Measurements from ENCODE around the gene USP17L30. TPM values are rescaled to one million over a fixed set of nuclear protein-coding genes. Genes with fewer than 3 reads are reported as not detected.
"Not testable (repeated sequence)": the region's sequence is repeated elsewhere in the genome, so short reads cannot be mapped to it uniquely, and the experiment has no call there.

Gene USP17L30
- total RNA-seq (not detected), polyA plus RNA-seq (ENCODE audit: insufficient read depth, low read depth, low replicate concordance) (not detected)
- long read RNA-seq, donor 1: 0 reads
- long read RNA-seq, donor 2: 0 reads

DNA sequence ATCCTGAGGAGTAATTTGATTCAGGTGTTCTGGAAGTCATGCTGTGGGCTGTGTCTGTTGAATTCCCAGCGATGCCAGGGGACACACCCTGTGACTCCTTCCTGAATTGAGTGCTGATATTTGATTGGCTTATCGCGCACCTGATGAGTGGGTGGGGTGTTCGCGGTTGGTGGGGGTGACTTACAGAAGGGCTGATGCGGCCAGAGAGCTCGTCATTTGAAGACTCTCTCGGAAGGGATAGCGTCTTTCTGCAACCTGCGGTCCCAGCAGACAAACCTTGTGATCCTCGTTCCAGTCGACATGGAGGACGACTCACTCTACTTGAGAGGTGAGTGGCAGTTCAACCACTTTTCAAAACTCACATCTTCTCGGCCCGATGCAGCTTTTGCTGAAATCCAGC is at the start of gene USP17L30:
Gene USP17L30, plus strand, starts transcription at position 301 of the 400 bp plus-strand sequence. Its CDS starts 0 bp downstream, at position 301.
- H3K9me3 ChIP-seq; H3K4me1 ChIP-seq; H3K36me3 ChIP-seq (ENCODE audit: low read depth, missing control alignments); H3K27me3 ChIP-seq; H3K4me3 ChIP-seq; H3K27ac ChIP-seq; DNase-seq; intact Hi-C loops (cut with DNase I; ENCODE audit: low total_unique reads): not testable (repeated sequence)
- no CpG with 5 or more reads among the region's 15 CpGs for WGBS, 2 donors

GRCh38 chr4:9324191-9324590 is 38.7 kb upstream of the USP17L30 start:
- intact Hi-C loops (cut with DNase I; ENCODE audit: low total_unique reads); DNase-seq; H3K9me3 ChIP-seq; H3K27me3 ChIP-seq; H3K4me1 ChIP-seq; H3K4me3 ChIP-seq; H3K36me3 ChIP-seq (ENCODE audit: low read depth, missing control alignments); H3K27ac ChIP-seq: not testable (repeated sequence)
- 68 to 69% methylated on average over 4 to 5 of the region's 13 CpGs for WGBS, 2 donors

DNA sequence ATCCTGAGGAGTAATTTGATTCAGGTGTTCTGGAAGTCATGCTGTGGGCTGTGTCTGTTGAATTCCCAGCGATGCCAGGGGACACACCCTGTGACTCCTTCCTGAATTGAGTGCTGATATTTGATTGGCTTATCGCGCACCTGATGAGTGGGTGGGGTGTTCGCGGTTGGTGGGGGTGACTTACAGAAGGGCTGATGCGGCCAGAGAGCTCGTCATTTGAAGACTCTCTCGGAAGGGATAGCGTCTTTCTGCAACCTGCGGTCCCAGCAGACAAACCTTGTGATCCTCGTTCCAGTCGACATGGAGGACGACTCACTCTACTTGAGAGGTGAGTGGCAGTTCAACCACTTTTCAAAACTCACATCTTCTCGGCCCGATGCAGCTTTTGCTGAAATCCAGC is 38.1 kb upstream of the USP17L30 start, which contains the start of gene USP17L24:
Gene USP17L24, plus strand, starts transcription at position 301 of the 400 bp plus-strand sequence. Its CDS starts 0 bp downstream, at position 301.
- H3K9me3 ChIP-seq; H3K27me3 ChIP-seq; H3K36me3 ChIP-seq (ENCODE audit: low read depth, missing control alignments); H3K4me1 ChIP-seq; H3K4me3 ChIP-seq; DNase-seq; intact Hi-C loops (cut with DNase I; ENCODE audit: low total_unique reads); H3K27ac ChIP-seq: not testable (repeated sequence)
- WGBS, 2 donors: no CpG with 5 or more reads among the region's 15 CpGs

DNA sequence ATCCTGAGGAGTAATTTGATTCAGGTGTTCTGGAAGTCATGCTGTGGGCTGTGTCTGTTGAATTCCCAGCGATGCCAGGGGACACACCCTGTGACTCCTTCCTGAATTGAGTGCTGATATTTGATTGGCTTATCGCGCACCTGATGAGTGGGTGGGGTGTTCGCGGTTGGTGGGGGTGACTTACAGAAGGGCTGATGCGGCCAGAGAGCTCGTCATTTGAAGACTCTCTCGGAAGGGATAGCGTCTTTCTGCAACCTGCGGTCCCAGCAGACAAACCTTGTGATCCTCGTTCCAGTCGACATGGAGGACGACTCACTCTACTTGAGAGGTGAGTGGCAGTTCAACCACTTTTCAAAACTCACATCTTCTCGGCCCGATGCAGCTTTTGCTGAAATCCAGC is 33.3 kb upstream of the USP17L30 start, which contains the start of gene USP17L25:
Gene USP17L25, plus strand, starts transcription at position 301 of the 400 bp plus-strand sequence. Its CDS starts 0 bp downstream, at position 301.
- H3K9me3 ChIP-seq; DNase-seq; H3K4me3 ChIP-seq; H3K36me3 ChIP-seq (ENCODE audit: low read depth, missing control alignments); H3K27ac ChIP-seq; intact Hi-C loops (cut with DNase I; ENCODE audit: low total_unique reads); H3K27me3 ChIP-seq; H3K4me1 ChIP-seq: not testable (repeated sequence)
- WGBS, 2 donors: no CpG with 5 or more reads among the region's 15 CpGs

GRCh38 chr4:9334358-9334757 is 28.6 kb upstream of the USP17L30 start, which contains the start of gene USP17L26:
TSS of gene USP17L26 (plus strand) at chr4:9334658. CDS start at chr4:9334658, 0 bp downstream.
- H3K4me3 ChIP-seq; intact Hi-C loops (cut with DNase I; ENCODE audit: low total_unique reads); H3K27ac ChIP-seq; H3K27me3 ChIP-seq; DNase-seq; H3K4me1 ChIP-seq; H3K9me3 ChIP-seq; H3K36me3 ChIP-seq (ENCODE audit: low read depth, missing control alignments): not testable (repeated sequence)
- WGBS, 2 donors: no CpG with 5 or more reads among the region's 15 CpGs

DNA sequence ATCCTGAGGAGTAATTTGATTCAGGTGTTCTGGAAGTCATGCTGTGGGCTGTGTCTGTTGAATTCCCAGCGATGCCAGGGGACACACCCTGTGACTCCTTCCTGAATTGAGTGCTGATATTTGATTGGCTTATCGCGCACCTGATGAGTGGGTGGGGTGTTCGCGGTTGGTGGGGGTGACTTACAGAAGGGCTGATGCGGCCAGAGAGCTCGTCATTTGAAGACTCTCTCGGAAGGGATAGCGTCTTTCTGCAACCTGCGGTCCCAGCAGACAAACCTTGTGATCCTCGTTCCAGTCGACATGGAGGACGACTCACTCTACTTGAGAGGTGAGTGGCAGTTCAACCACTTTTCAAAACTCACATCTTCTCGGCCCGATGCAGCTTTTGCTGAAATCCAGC is 23.8 kb upstream of the USP17L30 start, which contains the start of gene USP17L5:
Gene USP17L5, plus strand, starts transcription at position 301 of the 400 bp plus-strand sequence. Its CDS starts 0 bp downstream, at position 301.
- no CpG with 5 or more reads among the region's 15 CpGs for WGBS, 2 donors
- H3K36me3 ChIP-seq (ENCODE audit: low read depth, missing control alignments); H3K27ac ChIP-seq; H3K9me3 ChIP-seq; H3K4me1 ChIP-seq; DNase-seq; H3K27me3 ChIP-seq; H3K4me3 ChIP-seq; intact Hi-C loops (cut with DNase I; ENCODE audit: low total_unique reads): not testable (repeated sequence)

- intact Hi-C loops (cut with DNase I; ENCODE audit: low total_unique reads); H3K36me3 ChIP-seq (ENCODE audit: low read depth, missing control alignments); H3K27ac ChIP-seq; H3K4me3 ChIP-seq; H3K27me3 ChIP-seq; H3K9me3 ChIP-seq; H3K4me1 ChIP-seq; DNase-seq: not testable (repeated sequence)
- WGBS, 2 donors: no CpG with 5 or more reads among the region's 15 CpGs
Measured at GRCh38 chr4:9343848-9344247, 19.1 kb upstream of the USP17L30 start, which contains the start of gene USP17L27. TSS of gene USP17L27 (plus strand) at chr4:9344148. CDS start at chr4:9344148, 0 bp downstream.

- H3K9me3 ChIP-seq; DNase-seq; H3K36me3 ChIP-seq (ENCODE audit: low read depth, missing control alignments); H3K4me1 ChIP-seq; intact Hi-C loops (cut with DNase I; ENCODE audit: low total_unique reads); H3K4me3 ChIP-seq; H3K27ac ChIP-seq; H3K27me3 ChIP-seq: not testable (repeated sequence)
- WGBS, 2 donors: no CpG with 5 or more reads among the region's 15 CpGs
Measured at GRCh38 chr4:9348593-9348992, 14.3 kb upstream of the USP17L30 start, which contains the start of gene USP17L28. TSS of gene USP17L28 (plus strand) at chr4:9348893. CDS start at chr4:9348893, 0 bp downstream.

DNA sequence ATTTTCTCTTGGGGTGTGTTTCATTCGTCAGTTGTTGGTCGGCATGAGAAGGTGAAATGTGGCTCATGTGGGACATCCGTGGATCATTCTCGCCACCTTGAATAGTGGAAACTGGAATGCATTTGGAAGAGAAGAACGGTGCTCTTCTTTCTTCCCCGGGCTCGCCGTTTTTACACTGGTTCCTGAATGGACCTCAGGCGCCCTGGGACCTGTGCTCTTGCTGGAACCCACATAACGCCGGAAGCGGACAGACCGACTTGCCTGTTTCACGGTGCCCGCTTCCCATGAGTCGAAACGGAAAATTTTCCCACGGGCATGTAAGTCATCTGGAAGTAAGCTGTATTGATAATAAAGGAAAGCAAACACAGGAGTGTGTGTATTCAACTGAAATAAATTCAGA is 12.1 kb upstream of the USP17L30 start:
- H3K27me3 ChIP-seq; H3K4me1 ChIP-seq; H3K27ac ChIP-seq; intact Hi-C loops (cut with DNase I; ENCODE audit: low total_unique reads); H3K36me3 ChIP-seq (ENCODE audit: low read depth, missing control alignments); DNase-seq; H3K4me3 ChIP-seq; H3K9me3 ChIP-seq: not testable (repeated sequence)
- no CpG with 5 or more reads among the region's 18 CpGs for WGBS, 2 donors

- H3K4me1 ChIP-seq; H3K36me3 ChIP-seq (ENCODE audit: low read depth, missing control alignments); H3K27me3 ChIP-seq; H3K27ac ChIP-seq; DNase-seq; intact Hi-C loops (cut with DNase I; ENCODE audit: low total_unique reads); H3K4me3 ChIP-seq; H3K9me3 ChIP-seq: not testable (repeated sequence)
- WGBS, 2 donors: no CpG with 5 or more reads among the region's 15 CpGs
Measured at GRCh38 chr4:9353338-9353737, 9.6 kb upstream of the USP17L30 start, which contains the start of gene USP17L29. TSS of gene USP17L29 (plus strand) at chr4:9353638. CDS start at chr4:9353638, 0 bp downstream.

GRCh38 chr4:9379881-9380280 is 17.0 kb downstream of the USP17L30 start:
- H3K27me3 ChIP-seq; H3K9me3 ChIP-seq; H3K36me3 ChIP-seq (ENCODE audit: low read depth, missing control alignments); H3K27ac ChIP-seq; H3K4me1 ChIP-seq; DNase-seq; intact Hi-C loops (cut with DNase I; ENCODE audit: low total_unique reads); H3K4me3 ChIP-seq: not testable (repeated sequence)
- WGBS, 2 donors: 40 to 42% methylated on average over 1 of the region's 1 CpG

All from testis (tissue), 5 donors.